ENCODE results near the gene SUFU.

DNA sequence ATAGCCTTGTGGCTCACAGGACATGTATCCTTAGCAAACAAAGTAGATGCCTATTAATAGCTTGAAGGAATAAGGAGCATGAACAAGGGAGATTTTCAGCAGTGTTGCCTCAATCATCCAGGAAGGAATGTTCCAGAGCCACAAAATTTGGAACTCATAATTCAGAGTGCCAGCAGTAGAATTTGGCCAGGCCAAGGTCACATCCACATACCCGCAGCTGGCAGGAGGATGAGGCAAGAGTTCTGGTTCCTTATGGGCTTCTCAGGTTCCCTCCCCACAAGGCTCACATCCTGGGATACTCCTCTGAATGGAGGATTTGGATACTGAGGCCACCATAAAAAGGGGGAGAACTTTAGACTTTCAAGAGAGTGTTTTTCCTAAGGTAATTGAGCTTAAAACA, 45.8 kb downstream of the SUFU start:
- TF ChIP-seq, protein P1, sequence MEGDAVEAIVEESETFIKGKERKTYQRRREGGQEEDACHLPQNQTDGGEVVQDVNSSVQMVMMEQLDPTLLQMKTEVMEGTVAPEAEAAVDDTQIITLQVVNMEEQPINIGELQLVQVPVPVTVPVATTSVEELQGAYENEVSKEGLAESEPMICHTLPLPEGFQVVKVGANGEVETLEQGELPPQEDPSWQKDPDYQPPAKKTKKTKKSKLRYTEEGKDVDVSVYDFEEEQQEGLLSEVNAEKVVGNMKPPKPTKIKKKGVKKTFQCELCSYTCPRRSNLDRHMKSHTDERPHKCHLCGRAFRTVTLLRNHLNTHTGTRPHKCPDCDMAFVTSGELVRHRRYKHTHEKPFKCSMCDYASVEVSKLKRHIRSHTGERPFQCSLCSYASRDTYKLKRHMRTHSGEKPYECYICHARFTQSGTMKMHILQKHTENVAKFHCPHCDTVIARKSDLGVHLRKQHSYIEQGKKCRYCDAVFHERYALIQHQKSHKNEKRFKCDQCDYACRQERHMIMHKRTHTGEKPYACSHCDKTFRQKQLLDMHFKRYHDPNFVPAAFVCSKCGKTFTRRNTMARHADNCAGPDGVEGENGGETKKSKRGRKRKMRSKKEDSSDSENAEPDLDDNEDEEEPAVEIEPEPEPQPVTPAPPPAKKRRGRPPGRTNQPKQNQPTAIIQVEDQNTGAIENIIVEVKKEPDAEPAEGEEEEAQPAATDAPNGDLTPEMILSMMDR (IDR thresholded peaks at IDR 0.05): no peak
- TF ChIP-seq POLR2AphosphoS5 (IDR thresholded peaks at IDR 0.05; ENCODE audit: insufficient read depth in 1 of 2, low read depth in 1 of 2): no peak
- TF ChIP-seq POLR2A (IDR thresholded peaks at IDR 0.05): no peak

All from vagina (tissue), 2 donors.